HepG2 (cell line): ENCODE results near the gene APOL4. TPM values are rescaled to one million over a fixed set of nuclear protein-coding genes. Genes with fewer than 3 reads are reported as not detected.

ENCODE experiments used
- ATAC-seq: fragments of 200-7000 bp; cut with Tn5 transposase; 3 replicates; pipeline ENCODE4 v1.9.1; 2020; ENCODE audit warnings: mild to moderate bottlenecking, moderate library complexity
- BruUV-seq: library from RNA; stranded (reverse); fragments of 400-500 nt; replicated peaks from 2 replicates; lab custom pipeline; 2021; lab: Mats Ljungman, UMichigan
- CTCF ChIA-PET: fragments of 300-600 bp; formaldehyde crosslinking; extraction: SDS; loops from one replicate; lab custom pipeline; 2021; ENCODE audit warnings: low total read pairs, inconsistent platforms, low intra/inter-chr PET ratio; lab: Yijun Ruan, JAX
- POLR2A ChIA-PET: fragments of 350-600 bp; sonication (Branson Sonifier 250); formaldehyde crosslinking; loops from one replicate; lab custom pipeline; 2020; ENCODE audit warnings: antibody characterized with exemption, inconsistent platforms; lab: Yijun Ruan, JAX
- DNase-seq: peaks from one replicate; pipeline ENCODE4 v3.0.0-alpha.2; 2015; ENCODE audit warnings: low spot score
- FAIRE-seq: peaks from 3 replicates; lab custom pipeline; 2011; peaks lifted over from hg19 to GRCh38; lab: Jason Lieb, UNC
- H2AFZ ChIP-seq: one replicate; pipeline ENCODE4 v1.6.1; 2011; ENCODE audit warnings: low read length, inconsistent platforms
- H3K27ac ChIP-seq: fragments of 300-600 bp; 3 replicates; pipeline ENCODE4 v1.8.0; 2011; ENCODE audit warnings: mixed run types, mild to moderate bottlenecking, mixed read lengths, low read length, inconsistent platforms; ENCODE audit not compliant: insufficient read depth; ENCODE audit errors: extremely low read length
- H3K27me3 ChIP-seq, 2 experiments: fragments of 200-600 bp in 1 of 2; 2 replicates in 1 of 2; 3 replicates in 1 of 2; pipeline versions ENCODE4 v1.6.0 to v1.8.0; 2011; ENCODE audit warnings: low read length in 2 of 2, mild to moderate bottlenecking in 2 of 2, moderate library complexity in 2 of 2, inconsistent platforms in 1 of 2; ENCODE audit not compliant: insufficient read depth in 2 of 2, control insufficient read depth in 1 of 2
- H3K36me3 ChIP-seq, 2 experiments: fragments of 200-600 bp in 1 of 2; replicated peaks in 1 of 2; 2 replicates in 1 of 2; 3 replicates in 1 of 2; pipeline versions ENCODE4 v1.5.1 to v1.8.0; 2011; ENCODE audit warnings: low read length in 2 of 2, inconsistent platforms in 1 of 2; ENCODE audit not compliant: insufficient read depth in 2 of 2, control insufficient read depth in 1 of 2
- H3K4me1 ChIP-seq: 2 replicates; pipeline ENCODE4 v1.5.1; 2012; ENCODE audit warnings: low read length, inconsistent platforms; ENCODE audit not compliant: insufficient read depth
- H3K4me2 ChIP-seq: 2 replicates; pipeline ENCODE4 v1.6.0; 2011; ENCODE audit warnings: low read depth, low read length, inconsistent platforms
- H3K4me3 ChIP-seq, 3 experiments: fragments of 200-600 bp in 1 of 3; sonication (generic), shearing (Covaris generic) in 1 of 3; replicated peaks in 1 of 3; 2 replicates each; pipeline ENCODE4 v1.5.1; 2011 to 2016; ENCODE audit warnings: low read length in 3 of 3, inconsistent platforms in 2 of 3, low read depth in 2 of 3, mild to moderate bottlenecking in 2 of 3, control low read depth in 1 of 3, mixed read lengths in 1 of 3; ENCODE audit not compliant: insufficient read depth in 1 of 3
- H3K79me2 ChIP-seq: one replicate; pipeline ENCODE4 v1.6.1; 2011; ENCODE audit warnings: low read length, inconsistent platforms; ENCODE audit not compliant: insufficient read depth
- H3K9ac ChIP-seq: 2 replicates; pipeline ENCODE4 v1.6.0; 2011; ENCODE audit warnings: mild to moderate bottlenecking, low read depth, low read length, inconsistent platforms; ENCODE audit not compliant: insufficient read depth
- H3K9me3 ChIP-seq: 2 replicates; pipeline ENCODE4 v1.5.1; 2012; ENCODE audit warnings: mild to moderate bottlenecking, low read length
- H4K20me1 ChIP-seq: 2 replicates; pipeline ENCODE4 v1.6.0; 2011; ENCODE audit warnings: inconsistent platforms, mild to moderate bottlenecking, low read length, moderate library complexity; ENCODE audit not compliant: insufficient read depth
- CTCF ChIP-seq: sonication (generic); formaldehyde crosslinking; IDR thresholded peaks from 2 replicates; pipeline ENCODE4 v1.5.0; 2020; ENCODE audit warnings: mild to moderate bottlenecking, missing genetic modification reagents, moderate library complexity
- JUNB ChIP-seq: sonication (generic); formaldehyde crosslinking; IDR thresholded peaks from 2 replicates; pipeline ENCODE4 v1.8.0; 2022; ENCODE audit warnings: missing genetic modification reagents, mild to moderate bottlenecking, borderline replicate concordance
- KLF11 ChIP-seq: IDR thresholded peaks from 2 replicates; pipeline ENCODE4 v1.6.1; 2016; ENCODE audit warnings: missing compliant biosample characterization
- MAZ ChIP-seq, 2 experiments: sonication (generic) in 1 of 2; formaldehyde crosslinking in 1 of 2; IDR thresholded peaks; 2 replicates each; pipeline versions ENCODE4 v1.5.0 to v1.6.1; 2012 to 2020; ENCODE audit warnings: low read depth in 2 of 2, mild to moderate bottlenecking in 2 of 2, borderline replicate concordance in 1 of 2, improper control_type of control experiment in 1 of 2, low read length in 1 of 2, missing genetic modification reagents in 1 of 2, moderate library complexity in 1 of 2
- SP5 ChIP-seq: IDR thresholded peaks from 2 replicates; pipeline ENCODE4 v1.6.1; 2016; ENCODE audit warnings: low read depth, borderline replicate concordance
- WGBS: methylation state at CpG from one replicate; pipeline ENCODE4 v1.1.6; 2017; ENCODE audit warnings: low lambda C conversion rate; 5-methylcytosine and 5-hydroxymethylcytosine counted together
- in situ Hi-C: cut with HindIII; loops from 2 replicates; pipeline ENCODE4 v1.10.0; 2017; ENCODE audit warnings: low pct_unique_long_range_greater_than_20kb; ENCODE audit not compliant: extremely low pct_ligation_motif_present
- intact Hi-C: fragments of 100-400 bp; cut with micrococcal nuclease; formaldehyde crosslinking; loops from one replicate; pipeline ENCODE4 v1.10.0; 2022; ENCODE audit not compliant: unreplicated experiment
- polyA plus RNA-seq, 8 experiments: library from polyadenylated mRNA; depleted of rRNA in 3 of 8; stranded (reverse) in 7 of 8; unstranded in 1 of 8; fragments of >200 nt; fragmentation: Illumina TruSeq in 4 of 8; extraction: Trizol in 4 of 8; gene quantifications; 2 replicates each; pipeline versions ENCODE4 v1.2.1 to v1.2.3, GENCODE V29; 2011 to 2016; ENCODE audit warnings: low read depth in 4 of 8, missing spikeins in 1 of 8, mixed read lengths in 1 of 8; ENCODE audit not compliant: insufficient read depth in 1 of 8
- total RNA-seq, 5 experiments: library from RNA; depleted of rRNA; stranded (reverse); fragments of >200 nt; fragmentation: Illumina TruSeq; extraction: Trizol; gene quantifications; 2 replicates each; pipeline ENCODE4 v1.2.3, GENCODE V29; 2016; ENCODE audit warnings: low read depth in 1 of 5

Gene APOL4
- total and polyA plus RNA-seq, 2 of the 13 experiments (the other 11 are each of a cell fraction or from before 2014, with no cell fraction given) = 0.77 to 2.8 TPM

GRCh38 chr22:36154423-36154945, 47.1 kb downstream of the APOL4 start:
- no peaks in the 10 kb centered on the region; a peak in 1 of 5 replicates for H3K27me3 ChIP-seq
- peak overlapping the region; percentile 85 for H3K4me2 ChIP-seq
- no peaks in the 10 kb centered on the region for H3K36me3 ChIP-seq
- POLR2A ChIA-PET = interaction anchor here (2.3 kb wide), 1 partner anchor 98 kb away, joined by 5 read pairs; the partner anchor contains the start of gene APOL1
- WGBS = 91% methylated on average over 3 of the region's 3 CpGs
- intact Hi-C loops = no loop called here
- FAIRE-seq (no peak), ATAC-seq (no peak), DNase-seq (peak; percentile 26)
- no peaks in the 10 kb centered on the region for H4K20me1 ChIP-seq
- peak overlapping the region; percentile 64 for H3K27ac ChIP-seq
- no peaks in the 10 kb centered on the region for H3K79me2 ChIP-seq
- BruUV-seq = no TSS peak
- no peak overlapping the region for H2AFZ ChIP-seq
- H3K4me3 ChIP-seq = 0 out of 6 replicates have a peak overlapping the region, but pooled peaks of 1 of the 3 experiments have one; percentile 24
- peaks cover 68% of the 10 kb centered on the region for H3K4me1 ChIP-seq
- TF ChIP-seq MAZ (IDR thresholded peaks at IDR 0.05; ENCODE audit: borderline replicate concordance, low read depth, low read length) (no peak), MAZ (CRISPR knock-in tag; IDR thresholded peaks at IDR 0.05; ENCODE audit: low read depth) (no peak), KLF11 (CRISPR knock-in tag) (no peak), CTCF (CRISPR knock-in tag) (peak; percentile 21; the same call in 1 of the 2 replicates), SP5 (CRISPR knock-in tag) (0 out of 2 replicates have a peak, but pooled peaks have one; percentile 46), JUNB (no peak)
- TF ChIP-seq, all 625 proteins: peak for 2
- Histone ChIP-seq H3K9ac (no peak overlapping the region), H3K9me3 (peaks cover 8% of the 10 kb centered on the region; the same call in 1 of the 2 replicates)
- in situ Hi-C loops = no loop called here
- CTCF ChIA-PET = no interaction called here
